HEK293 (cell line): ENCODE data around the gene SLC1A2.

Experiments
- CTCF ChIA-PET: fragments of 350-600 bp; formaldehyde crosslinking; extraction: SDS; loops from one replicate; lab custom pipeline; 2021; ENCODE audit warnings: antibody characterized with exemption; lab: Yijun Ruan, JAX
- POLR2A ChIA-PET: fragments of 300-600 bp; formaldehyde crosslinking; extraction: SDS; loops from one replicate; lab custom pipeline; 2020; ENCODE audit warnings: antibody characterized with exemption, inconsistent platforms; lab: Yijun Ruan, JAX
- H3K27ac ChIP-seq: fragments of 200-500 bp; sonication (Bioruptor generic); 2 replicates; pipeline ENCODE4 v1.5.1; 2014; ENCODE audit warnings: low read depth, low read length, control low read depth, inconsistent platforms; ENCODE audit errors: extremely low read depth
- H3K36me3 ChIP-seq, 2 experiments: fragments of 200-500 bp in 1 of 2; sonication (Bioruptor generic) in 1 of 2; 1 replicate in 1 of 2; 2 replicates in 1 of 2; pipeline ENCODE4 v1.5.1; 2014 to 2017; ENCODE audit warnings: inconsistent platforms in 2 of 2, low read length in 2 of 2; ENCODE audit not compliant: control insufficient read depth in 2 of 2, insufficient read depth in 1 of 2
- H3K4me1 ChIP-seq: fragments of 200-500 bp; sonication (Bioruptor generic); 2 replicates; pipeline ENCODE4 v1.5.1; 2014; ENCODE audit warnings: mild to moderate bottlenecking, low read length, inconsistent platforms; ENCODE audit not compliant: control insufficient read depth, insufficient read depth
- H3K4me3 ChIP-seq: 2 replicates; pipeline ENCODE4 v1.5.1; 2011; ENCODE audit warnings: low read depth, mild to moderate bottlenecking, control low read depth, low read length, moderate library complexity
- H3K9me3 ChIP-seq: fragments of 200-500 bp; sonication (Bioruptor generic); 2 replicates; pipeline ENCODE4 v1.5.1; 2014; ENCODE audit warnings: low read depth, low read length, inconsistent platforms; ENCODE audit not compliant: control insufficient read depth, insufficient read depth
- BCL11A ChIP-seq: fragments of 450-650 bp; formaldehyde crosslinking; IDR thresholded peaks from 2 replicates; pipeline ENCODE4 v1.5.1; 2016; ENCODE audit warnings: low read depth, missing biosample characterization, missing genetic modification characterization
- GLI4 ChIP-seq: fragments of 450-650 bp; formaldehyde crosslinking; IDR thresholded peaks from 2 replicates; pipeline ENCODE4 v1.5.1; 2016; ENCODE audit warnings: missing biosample characterization, missing genetic modification characterization
- HOXD13 ChIP-seq: sonication (generic); formaldehyde crosslinking; IDR thresholded peaks from 2 replicates; pipeline ENCODE4 v1.8.0; 2022; ENCODE audit warnings: missing genetic modification reagents, borderline replicate concordance
- KLF17 ChIP-seq: fragments of 450-650 bp; formaldehyde crosslinking; IDR thresholded peaks from 2 replicates; pipeline ENCODE4 v1.5.1; 2016; ENCODE audit warnings: missing biosample characterization, missing genetic modification characterization
- MYNN ChIP-seq: fragments of 450-650 bp; formaldehyde crosslinking; IDR thresholded peaks from 2 replicates; pipeline ENCODE4 v1.5.1; 2016; ENCODE audit warnings: missing biosample characterization, missing genetic modification characterization, borderline replicate concordance
- SP7 ChIP-seq: fragments of 450-650 bp; formaldehyde crosslinking; IDR thresholded peaks from 2 replicates; pipeline ENCODE4 v1.5.1; 2016; ENCODE audit warnings: missing biosample characterization, missing genetic modification characterization
- ZFP3 ChIP-seq: fragments of 450-650 bp; formaldehyde crosslinking; IDR thresholded peaks from 2 replicates; pipeline ENCODE4 v1.5.1; 2016; ENCODE audit warnings: low read depth, missing biosample characterization, missing genetic modification characterization
- ZNF112 ChIP-seq: fragments of 450-650 bp; formaldehyde crosslinking; IDR thresholded peaks from 2 replicates; pipeline ENCODE4 v1.5.0; 2017; ENCODE audit warnings: missing biosample characterization, missing genetic modification characterization
- ZNF121 ChIP-seq: fragments of 450-650 bp; formaldehyde crosslinking; IDR thresholded peaks from 2 replicates; pipeline ENCODE4 v1.5.1; 2016; ENCODE audit warnings: missing biosample characterization, missing genetic modification characterization
- ZNF148 ChIP-seq: fragments of 450-650 bp; formaldehyde crosslinking; IDR thresholded peaks from 2 replicates; pipeline ENCODE4 v1.5.0; 2017; ENCODE audit warnings: missing biosample characterization, missing genetic modification characterization, borderline replicate concordance
- ZNF19 ChIP-seq: fragments of 450-650 bp; formaldehyde crosslinking; IDR thresholded peaks from 2 replicates; pipeline ENCODE4; 2016; ENCODE audit warnings: missing biosample characterization, missing genetic modification characterization, low read depth
- ZNF341 ChIP-seq: fragments of 450-650 bp; formaldehyde crosslinking; IDR thresholded peaks from 2 replicates; pipeline ENCODE4; 2016; ENCODE audit warnings: low read depth, missing biosample characterization, missing genetic modification characterization
- ZNF366 ChIP-seq: fragments of 450-650 bp; formaldehyde crosslinking; conservative IDR thresholded peaks from 2 replicates; pipeline ENCODE4 v1.5.1; 2016; ENCODE audit warnings: missing biosample characterization, missing genetic modification characterization
- ZNF544 ChIP-seq: fragments of 450-650 bp; formaldehyde crosslinking; IDR thresholded peaks from 2 replicates; pipeline ENCODE4 v1.5.0; 2017; ENCODE audit warnings: missing biosample characterization, missing genetic modification characterization
- ZNF548 ChIP-seq: fragments of 450-650 bp; formaldehyde crosslinking; IDR thresholded peaks from 2 replicates; pipeline ENCODE4 v1.5.1; 2016; ENCODE audit warnings: missing biosample characterization, missing genetic modification characterization
- ZNF580 ChIP-seq: fragments of 450-650 bp; formaldehyde crosslinking; IDR thresholded peaks from 2 replicates; pipeline ENCODE4 v1.5.1; 2016; ENCODE audit warnings: missing biosample characterization, missing genetic modification characterization
- ZNF624 ChIP-seq: fragments of 450-650 bp; formaldehyde crosslinking; IDR thresholded peaks from 2 replicates; pipeline ENCODE4 v1.5.1; 2017; ENCODE audit warnings: missing biosample characterization, missing genetic modification characterization
- ZNF843 ChIP-seq: fragments of 450-650 bp; formaldehyde crosslinking; IDR thresholded peaks from 2 replicates; pipeline ENCODE4 v1.5.1; 2016; ENCODE audit warnings: missing biosample characterization, missing genetic modification characterization
- ZSCAN23 ChIP-seq: fragments of 450-650 bp; formaldehyde crosslinking; IDR thresholded peaks from 2 replicates; pipeline ENCODE4 v1.5.1; 2016; ENCODE audit warnings: missing biosample characterization, missing genetic modification characterization

SLC1A2 gene

GRCh38 chr11:35250192-35250591 is 169.2 kb downstream of the SLC1A2 start:
- TF ChIP-seq SP7 (tag by site-specific recombination): no peak
- no peak for TF ChIP-seq ZNF19 (tag by site-specific recombination)
- no peak for TF ChIP-seq ZNF544 (tag by site-specific recombination)
- no peak for TF ChIP-seq BCL11A (tag by site-specific recombination)
- no peak for TF ChIP-seq MYNN
- no peak for TF ChIP-seq ZNF148 (tag by site-specific recombination)
- no peak for TF ChIP-seq KLF17 (tag by site-specific recombination)
- H3K4me1 ChIP-seq: no peaks in the 10 kb centered on the region
- no peak overlapping the region for H3K27ac ChIP-seq
- H3K36me3 ChIP-seq: no peaks in the 10 kb centered on the region
- H3K4me3 ChIP-seq: no peak overlapping the region
- no peaks in the 10 kb centered on the region for H3K9me3 ChIP-seq
- CTCF ChIA-PET: interaction anchor here (1.0 kb wide), 1 partner anchor 56 kb away, joined by 3 read pairs; no protein-coding TSS in a partner anchor
- POLR2A ChIA-PET: no interaction called here

- CTCF ChIA-PET: interaction anchor here (0.6 to 1.0 kb wide), 3 partner anchors 11 to 324 kb away, joined by 3 to 5 read pairs (median 3); no protein-coding TSS in a partner anchor
- TF ChIP-seq ZNF580 (tag by site-specific recombination) (no peak), ZNF341 (no peak), ZNF843 (tag by site-specific recombination) (no peak), ZNF548 (tag by site-specific recombination) (no peak), ZFP3 (tag by site-specific recombination) (no peak), ZNF624 (tag by site-specific recombination) (no peak), ZNF121 (tag by site-specific recombination) (no peak), ZSCAN23 (tag by site-specific recombination) (no peak), ZNF112 (tag by site-specific recombination) (no peak), GLI4 (tag by site-specific recombination) (no peak), HOXD13 (CRISPR knock-in tag) (no peak), KLF17 (tag by site-specific recombination) (no peak), ZNF366 (tag by site-specific recombination) (no peak)
- TF ChIP-seq, all 188 proteins: peak for 0
- no peaks in the 10 kb centered on the region for H3K36me3 ChIP-seq
- H3K9me3 ChIP-seq: no peaks in the 10 kb centered on the region
- no peaks in the 10 kb centered on the region for H3K4me1 ChIP-seq
- no peak overlapping the region for H3K27ac ChIP-seq
- no peak overlapping the region for H3K4me3 ChIP-seq
- POLR2A ChIA-PET: no interaction called here
Measured at GRCh38 chr11:35248558-35249323, 170.6 kb downstream of the SLC1A2 start.
